Measurements from ENCODE around the gene TMEM101.
"Not testable (repeated sequence)": the region's sequence is repeated elsewhere in the genome, so short reads cannot be mapped to it uniquely, and the experiment has no call there.

The TMEM101 gene

DNA sequence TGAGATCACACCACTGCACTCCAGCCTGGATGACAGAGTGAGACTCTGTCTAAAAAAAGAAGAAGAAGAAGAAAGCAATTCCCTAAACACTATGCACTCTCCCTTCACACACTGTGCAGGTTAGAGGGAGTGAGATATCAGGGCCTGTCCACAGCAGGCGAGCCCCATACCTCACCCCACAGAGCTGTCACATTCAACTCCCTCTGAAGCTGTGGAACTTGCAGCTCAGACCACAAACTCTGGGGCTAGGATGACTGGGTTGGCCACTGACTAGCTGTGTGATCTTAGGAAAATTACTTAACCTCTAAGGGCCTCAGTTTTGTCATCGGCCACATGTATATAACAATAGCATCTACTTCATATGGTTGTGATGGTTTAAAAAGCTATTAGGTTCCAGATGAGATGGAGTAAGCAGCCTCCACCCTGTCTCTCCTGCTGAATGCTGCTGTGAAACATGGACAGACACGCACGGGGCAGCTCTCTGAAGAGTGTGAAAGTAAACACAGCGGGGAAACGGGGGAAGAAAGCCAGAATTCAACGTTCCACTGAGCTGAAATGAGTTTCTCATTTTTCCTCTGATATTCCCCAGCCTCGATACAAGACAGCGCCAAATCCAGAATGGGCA, 47.4 kb downstream of the TMEM101 start:
- H3K27ac ChIP-seq, result no peak overlapping the region
- TF ChIP-seq, protein P1, sequence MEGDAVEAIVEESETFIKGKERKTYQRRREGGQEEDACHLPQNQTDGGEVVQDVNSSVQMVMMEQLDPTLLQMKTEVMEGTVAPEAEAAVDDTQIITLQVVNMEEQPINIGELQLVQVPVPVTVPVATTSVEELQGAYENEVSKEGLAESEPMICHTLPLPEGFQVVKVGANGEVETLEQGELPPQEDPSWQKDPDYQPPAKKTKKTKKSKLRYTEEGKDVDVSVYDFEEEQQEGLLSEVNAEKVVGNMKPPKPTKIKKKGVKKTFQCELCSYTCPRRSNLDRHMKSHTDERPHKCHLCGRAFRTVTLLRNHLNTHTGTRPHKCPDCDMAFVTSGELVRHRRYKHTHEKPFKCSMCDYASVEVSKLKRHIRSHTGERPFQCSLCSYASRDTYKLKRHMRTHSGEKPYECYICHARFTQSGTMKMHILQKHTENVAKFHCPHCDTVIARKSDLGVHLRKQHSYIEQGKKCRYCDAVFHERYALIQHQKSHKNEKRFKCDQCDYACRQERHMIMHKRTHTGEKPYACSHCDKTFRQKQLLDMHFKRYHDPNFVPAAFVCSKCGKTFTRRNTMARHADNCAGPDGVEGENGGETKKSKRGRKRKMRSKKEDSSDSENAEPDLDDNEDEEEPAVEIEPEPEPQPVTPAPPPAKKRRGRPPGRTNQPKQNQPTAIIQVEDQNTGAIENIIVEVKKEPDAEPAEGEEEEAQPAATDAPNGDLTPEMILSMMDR (IDR thresholded peaks at IDR 0.05), result no peak
- no peak for TF ChIP-seq ZFX (IDR thresholded peaks at IDR 0.05; ENCODE audit: borderline replicate concordance)

DNA sequence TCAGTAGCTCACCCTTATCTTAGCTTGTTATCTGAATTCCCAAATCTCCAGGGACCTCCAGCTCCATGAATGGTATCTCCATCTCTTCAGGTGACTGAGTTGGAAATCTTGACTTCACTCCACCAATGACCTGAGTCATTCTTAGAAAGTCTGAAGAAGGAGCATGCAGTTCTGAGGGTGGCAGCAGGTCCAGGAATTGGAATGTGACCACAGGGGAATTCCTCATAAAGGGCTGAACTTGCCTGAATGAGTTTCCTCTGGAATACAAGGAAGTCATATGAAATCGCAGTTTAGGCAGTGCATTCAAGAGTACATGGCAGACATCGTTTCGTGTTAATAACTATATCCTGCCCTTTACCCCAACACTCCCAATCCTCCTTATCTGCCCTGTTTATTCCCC, 48.5 kb downstream of the TMEM101 start:
- no peak overlapping the region for H3K27ac ChIP-seq
- TF ChIP-seq ZFX (IDR thresholded peaks at IDR 0.05; ENCODE audit: borderline replicate concordance), result no peak
- TF ChIP-seq, protein P1 (IDR thresholded peaks at IDR 0.05), result no peak

DNA sequence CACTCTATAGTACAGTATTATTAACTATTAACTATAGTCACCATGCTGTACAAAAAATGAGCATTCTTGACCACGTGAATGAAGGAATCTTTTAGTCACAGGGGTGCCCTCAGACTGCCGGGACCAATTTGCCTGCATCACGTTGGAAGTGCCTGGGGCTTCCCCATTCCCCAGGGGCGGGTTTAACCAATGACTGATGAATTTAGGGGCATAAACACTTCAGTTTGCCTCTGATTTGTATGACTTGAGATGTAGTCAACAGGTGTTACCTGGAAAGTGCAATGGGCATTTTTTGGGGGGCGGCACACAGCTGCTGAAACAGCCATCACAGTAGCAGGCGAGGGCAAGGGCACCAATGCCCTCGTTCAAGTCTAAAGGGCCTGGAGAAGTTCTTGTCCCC, 52.3 kb downstream of the TMEM101 start:
- TF ChIP-seq, protein P1 (IDR thresholded peaks at IDR 0.05), result no peak
- TF ChIP-seq ZFX (IDR thresholded peaks at IDR 0.05; ENCODE audit: borderline replicate concordance), result no peak
- no peak overlapping the region for H3K27ac ChIP-seq

DNA sequence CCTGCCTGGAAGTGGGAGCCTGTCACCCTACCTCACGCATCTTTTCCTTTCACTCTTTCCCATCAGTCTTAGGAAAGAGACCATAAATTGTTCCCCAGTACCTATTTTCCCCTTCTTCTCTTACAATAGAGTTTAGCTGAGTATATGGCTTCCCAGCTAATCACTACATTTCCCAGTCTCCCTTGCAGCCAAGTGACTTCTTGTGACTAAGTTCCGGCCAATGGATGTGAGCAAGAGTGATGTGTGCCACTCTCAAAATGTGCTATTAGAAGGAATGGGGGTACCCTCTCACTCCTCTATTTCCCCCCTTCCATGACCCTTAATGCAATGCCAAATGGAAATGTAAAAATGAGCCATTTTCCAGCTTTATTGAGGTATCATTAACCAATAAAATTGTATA, 52.8 kb downstream of the TMEM101 start:
- TF ChIP-seq ZFX (IDR thresholded peaks at IDR 0.05; ENCODE audit: borderline replicate concordance), result no peak
- TF ChIP-seq, protein P1 (IDR thresholded peaks at IDR 0.05), result no peak
- H3K27ac ChIP-seq, result no peak overlapping the region

DNA sequence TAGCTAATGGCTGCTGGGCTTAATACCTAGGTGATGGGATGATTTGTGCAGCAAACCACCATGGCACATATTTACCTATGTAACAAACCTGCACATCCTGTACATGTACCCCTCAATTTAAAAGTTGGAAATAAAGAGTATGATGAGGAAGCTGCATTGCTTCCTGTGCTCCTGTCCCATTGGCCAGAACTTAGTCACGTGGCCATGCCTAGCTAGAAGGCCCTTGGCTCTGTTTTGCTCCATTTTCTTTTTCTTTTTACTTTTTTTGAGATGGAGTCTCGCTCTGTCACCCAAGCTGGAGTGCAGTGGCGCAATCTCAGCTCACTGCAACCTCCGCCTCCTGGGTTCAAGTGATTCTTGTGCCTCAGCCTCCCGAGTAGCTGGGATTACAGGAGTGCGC, 53.5 kb downstream of the TMEM101 start:
- not testable (repeated sequence) for H3K27ac ChIP-seq
